ENCODE results near the gene PHYKPL. TPM values are rescaled to one million over a fixed set of nuclear protein-coding genes. Genes with fewer than 3 reads are reported as not detected.

Gene PHYKPL
- total and polyA plus RNA-seq, 2 donors (not counting 1 experiment from before 2014, with no cell fraction given) = 18.1 to 44.8 TPM

GRCh38 chr5:178272591-178272990 is 40.0 kb upstream of the PHYKPL start:
- Histone ChIP-seq H3K27me3 (ENCODE audit: control insufficient read depth, insufficient read depth, low read length) (no peaks in the 10 kb centered on the region), H3K4me1 (ENCODE audit: control insufficient read depth, extremely low read depth, insufficient read depth, low read length) (no peaks in the 10 kb centered on the region), H3K9ac (ENCODE audit: insufficient read depth, low read length) (no peak overlapping the region), H3K4me3 (replicated peaks in 1 of 4; ENCODE audit: control extremely low read depth in 1 of 4, insufficient read depth in 1 of 4, low read depth in 3 of 4, low read length in 4 of 4) (no peak overlapping the region), H4K20me1 (ENCODE audit: control insufficient read depth, extremely low read depth, insufficient read depth, low read length) (no peaks in the 10 kb centered on the region), H2AFZ (ENCODE audit: low read length) (no peak overlapping the region), H3K9me3 (ENCODE audit: control insufficient read depth, insufficient read depth, low read depth, low read length) (no peaks in the 10 kb centered on the region), H3K79me2 (ENCODE audit: control insufficient read depth, insufficient read depth, low read length) (no peaks in the 10 kb centered on the region), H3K36me3 (ENCODE audit: control insufficient read depth, insufficient read depth, low read length) (no peaks in the 10 kb centered on the region), H3K27ac (ENCODE audit: insufficient read depth, low read length) (no peak overlapping the region), H3K4me2 (ENCODE audit: extremely low read depth, insufficient read depth, low read length) (no peak overlapping the region)
- TF ChIP-seq, protein P1, sequence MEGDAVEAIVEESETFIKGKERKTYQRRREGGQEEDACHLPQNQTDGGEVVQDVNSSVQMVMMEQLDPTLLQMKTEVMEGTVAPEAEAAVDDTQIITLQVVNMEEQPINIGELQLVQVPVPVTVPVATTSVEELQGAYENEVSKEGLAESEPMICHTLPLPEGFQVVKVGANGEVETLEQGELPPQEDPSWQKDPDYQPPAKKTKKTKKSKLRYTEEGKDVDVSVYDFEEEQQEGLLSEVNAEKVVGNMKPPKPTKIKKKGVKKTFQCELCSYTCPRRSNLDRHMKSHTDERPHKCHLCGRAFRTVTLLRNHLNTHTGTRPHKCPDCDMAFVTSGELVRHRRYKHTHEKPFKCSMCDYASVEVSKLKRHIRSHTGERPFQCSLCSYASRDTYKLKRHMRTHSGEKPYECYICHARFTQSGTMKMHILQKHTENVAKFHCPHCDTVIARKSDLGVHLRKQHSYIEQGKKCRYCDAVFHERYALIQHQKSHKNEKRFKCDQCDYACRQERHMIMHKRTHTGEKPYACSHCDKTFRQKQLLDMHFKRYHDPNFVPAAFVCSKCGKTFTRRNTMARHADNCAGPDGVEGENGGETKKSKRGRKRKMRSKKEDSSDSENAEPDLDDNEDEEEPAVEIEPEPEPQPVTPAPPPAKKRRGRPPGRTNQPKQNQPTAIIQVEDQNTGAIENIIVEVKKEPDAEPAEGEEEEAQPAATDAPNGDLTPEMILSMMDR (conservative IDR thresholded peaks at IDR 0.05 in 1 of 2, IDR thresholded peaks at IDR 0.05 in 1 of 2; ENCODE audit: low read depth in 1 of 2, low read length in 2 of 2) = no peak
- no peak for TF ChIP-seq EZH2 (IDR thresholded peaks at IDR 0.05; ENCODE audit: low read length, missing control alignments)
- DNase-seq (ENCODE audit: low read depth in 2 of 2) = no peak

- H3K4me1 ChIP-seq (ENCODE audit: control insufficient read depth, extremely low read depth, insufficient read depth, low read length) = no peaks in the 10 kb centered on the region
Observed at GRCh38 chr5:178271726-178272479, 39.3 kb upstream of the PHYKPL start.

DNA sequence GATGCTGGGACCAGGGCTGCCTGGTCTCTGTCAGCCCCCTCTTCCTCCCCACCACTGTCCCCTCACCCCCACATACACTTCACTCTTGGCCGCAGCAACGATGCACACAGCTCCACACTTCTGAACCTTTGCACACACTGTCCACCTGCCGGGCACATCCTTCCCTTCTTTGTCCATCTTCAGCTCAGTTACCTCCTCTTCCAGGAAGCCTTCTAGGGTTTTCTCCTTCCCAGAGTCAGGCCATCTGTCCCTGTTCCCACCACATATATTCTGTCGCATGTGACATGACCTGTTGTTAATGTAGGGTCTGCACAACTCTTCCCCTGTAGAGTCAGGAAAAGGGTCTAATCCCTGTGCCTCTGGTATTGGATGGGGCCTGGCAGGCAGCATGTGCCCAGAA is 38.6 kb upstream of the PHYKPL start:
- H3K9me3 ChIP-seq (ENCODE audit: control insufficient read depth, insufficient read depth, low read depth, low read length) = no peaks in the 10 kb centered on the region
- no peak overlapping the region for H3K4me3 ChIP-seq (replicated peaks in 1 of 4; ENCODE audit: control extremely low read depth in 1 of 4, insufficient read depth in 1 of 4, low read depth in 3 of 4, low read length in 4 of 4)
- no peak overlapping the region for H3K9ac ChIP-seq (ENCODE audit: insufficient read depth, low read length)
- H3K36me3 ChIP-seq (ENCODE audit: control insufficient read depth, insufficient read depth, low read length) = no peaks in the 10 kb centered on the region
- TF ChIP-seq, protein P1 (conservative IDR thresholded peaks at IDR 0.05 in 1 of 2, IDR thresholded peaks at IDR 0.05 in 1 of 2; ENCODE audit: low read depth in 1 of 2, low read length in 2 of 2) = no peak
- TF ChIP-seq EZH2 (IDR thresholded peaks at IDR 0.05; ENCODE audit: low read length, missing control alignments) = no peak
- H3K4me1 ChIP-seq (ENCODE audit: control insufficient read depth, extremely low read depth, insufficient read depth, low read length) = no peaks in the 10 kb centered on the region
- H3K27ac ChIP-seq (ENCODE audit: insufficient read depth, low read length) = no peak overlapping the region
- no peak overlapping the region for H2AFZ ChIP-seq (ENCODE audit: low read length)
- H3K27me3 ChIP-seq (ENCODE audit: control insufficient read depth, insufficient read depth, low read length) = no peaks in the 10 kb centered on the region
- H4K20me1 ChIP-seq (ENCODE audit: control insufficient read depth, extremely low read depth, insufficient read depth, low read length) = no peaks in the 10 kb centered on the region
- H3K79me2 ChIP-seq (ENCODE audit: control insufficient read depth, insufficient read depth, low read length) = no peaks in the 10 kb centered on the region
- no peak for DNase-seq (ENCODE audit: low read depth in 2 of 2)
- H3K4me2 ChIP-seq (ENCODE audit: extremely low read depth, insufficient read depth, low read length) = no peak overlapping the region

More at GRCh38 chr5:178271726-178272479, 39.3 kb upstream of the PHYKPL start:
- Histone ChIP-seq H2AFZ (ENCODE audit: low read length) (no peak overlapping the region), H3K27ac (ENCODE audit: insufficient read depth, low read length) (no peak overlapping the region), H3K27me3 (ENCODE audit: control insufficient read depth, insufficient read depth, low read length) (no peaks in the 10 kb centered on the region), H3K4me3 (replicated peaks in 1 of 4; ENCODE audit: control extremely low read depth in 1 of 4, insufficient read depth in 1 of 4, low read depth in 3 of 4, low read length in 4 of 4) (no peak overlapping the region), H3K9me3 (ENCODE audit: control insufficient read depth, insufficient read depth, low read depth, low read length) (no peaks in the 10 kb centered on the region), H3K79me2 (ENCODE audit: control insufficient read depth, insufficient read depth, low read length) (no peaks in the 10 kb centered on the region), H4K20me1 (ENCODE audit: control insufficient read depth, extremely low read depth, insufficient read depth, low read length) (no peaks in the 10 kb centered on the region), H3K4me2 (ENCODE audit: extremely low read depth, insufficient read depth, low read length) (no peak overlapping the region), H3K9ac (ENCODE audit: insufficient read depth, low read length) (no peak overlapping the region), H3K36me3 (ENCODE audit: control insufficient read depth, insufficient read depth, low read length) (no peaks in the 10 kb centered on the region)
- no peak for DNase-seq (ENCODE audit: low read depth in 2 of 2)
- TF ChIP-seq, protein P1 (conservative IDR thresholded peaks at IDR 0.05 in 1 of 2, IDR thresholded peaks at IDR 0.05 in 1 of 2; ENCODE audit: low read depth in 1 of 2, low read length in 2 of 2) = no peak
- TF ChIP-seq EZH2 (IDR thresholded peaks at IDR 0.05; ENCODE audit: low read length, missing control alignments) = no peak
